GM23338 (cell line): ENCODE measurements around the gene KIAA1549. TPM values are rescaled to one million over a fixed set of nuclear protein-coding genes. Genes with fewer than 3 reads are reported as not detected.

Experiments
- ATAC-seq: fragments of 200-7000 bp; cut with Tn5 transposase; 3 replicates; pipeline ENCODE4 v1.9.1; 2020
- DNase-seq: peaks from one replicate; pipeline ENCODE4 v3.0.0-alpha.2; 2015; ENCODE audit warnings: low spot score
- H2AFZ ChIP-seq: fragments of 200-600 bp; sonication (generic); 2 replicates; pipeline ENCODE4 v1.8.0; 2016; ENCODE audit warnings: antibody characterized with exemption, mild to moderate bottlenecking, moderate library complexity
- H3F3A ChIP-seq: fragments of 200-600 bp; sonication (generic); replicated peaks from 2 replicates; pipeline ENCODE4 v1.8.0; 2017; ENCODE audit warnings: antibody characterized with exemption, mixed run types, low read depth
- H3K27ac ChIP-seq: fragments of 200-600 bp; sonication (generic); 2 replicates; pipeline ENCODE4 v1.6.1; 2016; ENCODE audit warnings: low read depth
- H3K27me3 ChIP-seq: fragments of 200-600 bp; sonication (generic); 2 replicates; pipeline ENCODE4 v1.8.0; 2016; ENCODE audit warnings: mild to moderate bottlenecking, mixed run types, moderate library complexity; ENCODE audit not compliant: insufficient read depth
- H3K36me3 ChIP-seq: fragments of 200-600 bp; sonication (generic); 2 replicates; pipeline ENCODE4 v1.8.0; 2016; ENCODE audit warnings: mild to moderate bottlenecking; ENCODE audit not compliant: insufficient read depth
- H3K4me1 ChIP-seq: fragments of 200-600 bp; sonication (generic); 2 replicates; pipeline ENCODE4 v1.8.0; 2016; ENCODE audit warnings: mild to moderate bottlenecking, moderate library complexity; ENCODE audit not compliant: insufficient read depth
- H3K4me2 ChIP-seq: fragments of 200-600 bp; sonication (generic); 2 replicates; pipeline ENCODE4 v1.7.1; 2017; ENCODE audit warnings: mixed run types
- H3K4me3 ChIP-seq: fragments of 200-600 bp; sonication (generic); 2 replicates; pipeline ENCODE4 v1.6.1; 2016; ENCODE audit warnings: mixed run types
- H3K79me2 ChIP-seq: fragments of 200-600 bp; sonication (generic); replicated peaks from 2 replicates; pipeline ENCODE4 v1.8.0; 2017; ENCODE audit warnings: mild to moderate bottlenecking; ENCODE audit not compliant: insufficient read depth
- H3K9me2 ChIP-seq: fragments of 200-600 bp; sonication (generic); 2 replicates; pipeline ENCODE4 v1.8.0; 2017; ENCODE audit not compliant: insufficient read depth
- H4K20me1 ChIP-seq: fragments of 200-600 bp; sonication (generic); replicated peaks from 2 replicates; pipeline ENCODE4 v1.8.0; 2017; ENCODE audit warnings: mild to moderate bottlenecking; ENCODE audit not compliant: insufficient read depth
- H3K27ac Mint-ChIP-seq: 2 replicates; pipeline ENCODE4 v1.8.0; 2020; ENCODE audit warnings: inconsistent platforms, mild to moderate bottlenecking, moderate library complexity, mixed read lengths
- H3K27me3 Mint-ChIP-seq: 3 replicates; pipeline ENCODE4 v1.8.0; 2022; ENCODE audit warnings: low read depth, mild to moderate bottlenecking, moderate library complexity, mixed read lengths, inconsistent platforms; ENCODE audit not compliant: insufficient read depth, poor library complexity
- H3K36me3 Mint-ChIP-seq: 3 replicates; pipeline ENCODE4 v1.8.0; 2021; ENCODE audit warnings: low read depth, mild to moderate bottlenecking, inconsistent platforms, moderate library complexity, mixed read lengths
- H3K4me1 Mint-ChIP-seq: 3 replicates; pipeline ENCODE4 v1.8.0; 2020; ENCODE audit warnings: mild to moderate bottlenecking, inconsistent platforms, mixed read lengths
- H3K4me3 Mint-ChIP-seq: 3 replicates; pipeline ENCODE4 v1.8.0; 2021; ENCODE audit warnings: moderate library complexity, mild to moderate bottlenecking, inconsistent platforms, mixed read lengths
- H3K9me3 Mint-ChIP-seq: 3 replicates; pipeline ENCODE4 v1.8.0; 2020; ENCODE audit warnings: moderate library complexity, mild to moderate bottlenecking, inconsistent platforms, mixed read lengths
- CREB1 ChIP-seq: fragments of 250-450 bp; sonication (Bioruptor Pico); IDR thresholded peaks from 2 replicates; pipeline ENCODE4 v1.5.0; 2020; ENCODE audit warnings: low read depth, mild to moderate bottlenecking, moderate library complexity
- JUNB ChIP-seq: IDR thresholded peaks from one replicate; pipeline ENCODE4 v1.6.1; 2016; ENCODE audit warnings: antibody characterized with exemption; ENCODE audit not compliant: unreplicated experiment
- NANOG ChIP-seq: IDR thresholded peaks from 2 replicates; pipeline ENCODE4 v1.6.1; 2016; ENCODE audit warnings: antibody characterized with exemption, borderline replicate concordance
- STAT1 ChIP-seq: IDR thresholded peaks from one replicate; pipeline ENCODE4 v1.6.1; 2016; ENCODE audit warnings: antibody characterized with exemption; ENCODE audit not compliant: unreplicated experiment
- ZNF331 ChIP-seq: fragments of 250-450 bp; sonication (Bioruptor Pico); IDR thresholded peaks from 2 replicates; pipeline ENCODE4 v1.5.0; 2020; ENCODE audit warnings: low read depth, mild to moderate bottlenecking, moderate library complexity
- polyA plus RNA-seq: library from polyadenylated mRNA; unstranded; fragments of >200 nt; fragmentation: Nextera tagmentation; extraction: Ambion mirVana; gene quantifications from 2 replicates; pipeline ENCODE4 v1.2.1, GENCODE V29; 2016
- total RNA-seq: library from RNA; depleted of rRNA; stranded (reverse); fragments of >200 nt; shearing (Covaris generic); gene quantifications from 2 replicates; pipeline ENCODE4 v1.2.3, GENCODE V29; 2014
- TF ChIP-seq, protein P1 (sequence below): fragments of 250-450 bp; sonication (Bioruptor Pico); IDR thresholded peaks from 2 replicates; pipeline ENCODE4 v1.5.0; 2020; ENCODE audit warnings: mild to moderate bottlenecking, moderate library complexity
- TF ChIP-seq, protein P2 (sequence below): IDR thresholded peaks from one replicate; pipeline ENCODE4 v1.6.1; 2018; ENCODE audit warnings: antibody characterized with exemption; ENCODE audit not compliant: unreplicated experiment

Gene KIAA1549
- total and polyA plus RNA-seq, 2 experiments from 2014 or later: 3.6 to 13.5 TPM

DNA sequence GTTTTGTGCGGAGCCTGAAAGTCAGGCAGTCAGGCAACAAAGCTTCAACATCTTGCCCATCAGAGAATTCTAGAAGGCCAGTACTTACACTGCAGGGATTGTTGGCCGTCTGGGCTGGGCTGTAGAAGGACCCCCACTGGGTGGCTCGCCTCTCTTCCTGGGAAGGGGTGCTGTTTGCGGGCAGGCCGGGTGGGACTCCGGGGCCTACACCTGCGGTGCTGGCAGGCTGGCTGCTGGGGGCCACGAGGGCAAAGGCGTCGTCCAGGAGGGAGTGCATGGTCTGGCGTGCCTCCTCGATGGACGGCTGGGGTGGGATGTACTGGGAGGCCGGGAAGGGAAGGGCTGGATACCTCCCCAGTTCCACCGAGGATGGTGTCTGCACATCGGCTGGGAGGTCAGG lies 120.1 kb downstream of the KIAA1549 start:
- no peak overlapping the region for H2AFZ ChIP-seq
- no peak overlapping the region for H3K4me3 ChIP-seq
- H3K4me1 Mint-ChIP-seq: no peaks in the 10 kb centered on the region
- no peaks in the 10 kb centered on the region for H3F3A ChIP-seq
- no peaks in the 10 kb centered on the region for H4K20me1 ChIP-seq
- no peak for TF ChIP-seq ZNF331 (CRISPR knock-in tag)
- no peak for TF ChIP-seq STAT1
- TF ChIP-seq, protein P1, sequence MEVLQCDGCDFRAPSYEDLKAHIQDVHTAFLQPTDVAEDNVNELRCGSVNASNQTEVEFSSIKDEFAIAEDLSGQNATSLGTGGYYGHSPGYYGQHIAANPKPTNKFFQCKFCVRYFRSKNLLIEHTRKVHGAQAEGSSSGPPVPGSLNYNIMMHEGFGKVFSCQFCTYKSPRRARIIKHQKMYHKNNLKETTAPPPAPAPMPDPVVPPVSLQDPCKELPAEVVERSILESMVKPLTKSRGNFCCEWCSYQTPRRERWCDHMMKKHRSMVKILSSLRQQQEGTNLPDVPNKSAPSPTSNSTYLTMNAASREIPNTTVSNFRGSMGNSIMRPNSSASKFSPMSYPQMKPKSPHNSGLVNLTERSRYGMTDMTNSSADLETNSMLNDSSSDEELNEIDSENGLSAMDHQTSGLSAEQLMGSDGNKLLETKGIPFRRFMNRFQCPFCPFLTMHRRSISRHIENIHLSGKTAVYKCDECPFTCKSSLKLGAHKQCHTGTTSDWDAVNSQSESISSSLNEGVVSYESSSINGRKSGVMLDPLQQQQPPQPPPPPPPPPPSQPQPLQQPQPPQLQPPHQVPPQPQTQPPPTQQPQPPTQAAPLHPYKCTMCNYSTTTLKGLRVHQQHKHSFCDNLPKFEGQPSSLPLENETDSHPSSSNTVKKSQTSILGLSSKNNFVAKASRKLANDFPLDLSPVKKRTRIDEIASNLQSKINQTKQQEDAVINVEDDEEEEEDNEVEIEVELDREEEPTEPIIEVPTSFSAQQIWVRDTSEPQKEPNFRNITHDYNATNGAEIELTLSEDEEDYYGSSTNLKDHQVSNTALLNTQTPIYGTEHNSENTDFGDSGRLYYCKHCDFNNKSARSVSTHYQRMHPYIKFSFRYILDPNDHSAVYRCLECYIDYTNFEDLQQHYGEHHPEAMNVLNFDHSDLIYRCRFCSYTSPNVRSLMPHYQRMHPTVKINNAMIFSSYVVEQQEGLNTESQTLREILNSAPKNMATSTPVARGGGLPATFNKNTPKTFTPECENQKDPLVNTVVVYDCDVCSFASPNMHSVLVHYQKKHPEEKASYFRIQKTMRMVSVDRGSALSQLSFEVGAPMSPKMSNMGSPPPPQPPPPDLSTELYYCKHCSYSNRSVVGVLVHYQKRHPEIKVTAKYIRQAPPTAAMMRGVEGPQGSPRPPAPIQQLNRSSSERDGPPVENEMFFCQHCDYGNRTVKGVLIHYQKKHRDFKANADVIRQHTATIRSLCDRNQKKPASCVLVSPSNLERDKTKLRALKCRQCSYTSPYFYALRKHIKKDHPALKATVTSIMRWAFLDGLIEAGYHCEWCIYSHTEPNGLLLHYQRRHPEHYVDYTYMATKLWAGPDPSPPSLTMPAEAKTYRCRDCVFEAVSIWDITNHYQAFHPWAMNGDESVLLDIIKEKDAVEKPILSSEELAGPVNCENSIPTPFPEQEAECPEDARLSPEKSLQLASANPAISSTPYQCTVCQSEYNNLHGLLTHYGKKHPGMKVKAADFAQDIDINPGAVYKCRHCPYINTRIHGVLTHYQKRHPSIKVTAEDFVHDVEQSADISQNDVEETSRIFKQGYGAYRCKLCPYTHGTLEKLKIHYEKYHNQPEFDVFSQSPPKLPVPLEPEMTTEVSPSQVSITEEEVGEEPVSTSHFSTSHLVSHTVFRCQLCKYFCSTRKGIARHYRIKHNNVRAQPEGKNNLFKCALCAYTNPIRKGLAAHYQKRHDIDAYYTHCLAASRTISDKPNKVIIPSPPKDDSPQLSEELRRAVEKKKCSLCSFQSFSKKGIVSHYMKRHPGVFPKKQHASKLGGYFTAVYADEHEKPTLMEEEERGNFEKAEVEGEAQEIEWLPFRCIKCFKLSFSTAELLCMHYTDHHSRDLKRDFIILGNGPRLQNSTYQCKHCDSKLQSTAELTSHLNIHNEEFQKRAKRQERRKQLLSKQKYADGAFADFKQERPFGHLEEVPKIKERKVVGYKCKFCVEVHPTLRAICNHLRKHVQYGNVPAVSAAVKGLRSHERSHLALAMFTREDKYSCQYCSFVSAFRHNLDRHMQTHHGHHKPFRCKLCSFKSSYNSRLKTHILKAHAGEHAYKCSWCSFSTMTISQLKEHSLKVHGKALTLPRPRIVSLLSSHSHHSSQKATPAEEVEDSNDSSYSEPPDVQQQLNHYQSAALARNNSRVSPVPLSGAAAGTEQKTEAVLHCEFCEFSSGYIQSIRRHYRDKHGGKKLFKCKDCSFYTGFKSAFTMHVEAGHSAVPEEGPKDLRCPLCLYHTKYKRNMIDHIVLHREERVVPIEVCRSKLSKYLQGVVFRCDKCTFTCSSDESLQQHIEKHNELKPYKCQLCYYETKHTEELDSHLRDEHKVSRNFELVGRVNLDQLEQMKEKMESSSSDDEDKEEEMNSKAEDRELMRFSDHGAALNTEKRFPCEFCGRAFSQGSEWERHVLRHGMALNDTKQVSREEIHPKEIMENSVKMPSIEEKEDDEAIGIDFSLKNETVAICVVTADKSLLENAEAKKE (CRISPR knock-in tag): no peak
- TF ChIP-seq, protein P2, sequence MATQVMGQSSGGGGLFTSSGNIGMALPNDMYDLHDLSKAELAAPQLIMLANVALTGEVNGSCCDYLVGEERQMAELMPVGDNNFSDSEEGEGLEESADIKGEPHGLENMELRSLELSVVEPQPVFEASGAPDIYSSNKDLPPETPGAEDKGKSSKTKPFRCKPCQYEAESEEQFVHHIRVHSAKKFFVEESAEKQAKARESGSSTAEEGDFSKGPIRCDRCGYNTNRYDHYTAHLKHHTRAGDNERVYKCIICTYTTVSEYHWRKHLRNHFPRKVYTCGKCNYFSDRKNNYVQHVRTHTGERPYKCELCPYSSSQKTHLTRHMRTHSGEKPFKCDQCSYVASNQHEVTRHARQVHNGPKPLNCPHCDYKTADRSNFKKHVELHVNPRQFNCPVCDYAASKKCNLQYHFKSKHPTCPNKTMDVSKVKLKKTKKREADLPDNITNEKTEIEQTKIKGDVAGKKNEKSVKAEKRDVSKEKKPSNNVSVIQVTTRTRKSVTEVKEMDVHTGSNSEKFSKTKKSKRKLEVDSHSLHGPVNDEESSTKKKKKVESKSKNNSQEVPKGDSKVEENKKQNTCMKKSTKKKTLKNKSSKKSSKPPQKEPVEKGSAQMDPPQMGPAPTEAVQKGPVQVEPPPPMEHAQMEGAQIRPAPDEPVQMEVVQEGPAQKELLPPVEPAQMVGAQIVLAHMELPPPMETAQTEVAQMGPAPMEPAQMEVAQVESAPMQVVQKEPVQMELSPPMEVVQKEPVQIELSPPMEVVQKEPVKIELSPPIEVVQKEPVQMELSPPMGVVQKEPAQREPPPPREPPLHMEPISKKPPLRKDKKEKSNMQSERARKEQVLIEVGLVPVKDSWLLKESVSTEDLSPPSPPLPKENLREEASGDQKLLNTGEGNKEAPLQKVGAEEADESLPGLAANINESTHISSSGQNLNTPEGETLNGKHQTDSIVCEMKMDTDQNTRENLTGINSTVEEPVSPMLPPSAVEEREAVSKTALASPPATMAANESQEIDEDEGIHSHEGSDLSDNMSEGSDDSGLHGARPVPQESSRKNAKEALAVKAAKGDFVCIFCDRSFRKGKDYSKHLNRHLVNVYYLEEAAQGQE: no peak
- TF ChIP-seq NANOG: no peak
- TF ChIP-seq CREB1 (CRISPR knock-in tag): no peak
- no peak for TF ChIP-seq JUNB
- ATAC-seq: no peak
- no peaks in the 10 kb centered on the region for H3K4me1 ChIP-seq
- H3K4me2 ChIP-seq: no peak overlapping the region
- H3K79me2 ChIP-seq: no peaks in the 10 kb centered on the region
- no peak overlapping the region for H3K27ac ChIP-seq
- no peaks in the 10 kb centered on the region; the same call in 1 of the 2 replicates for H3K36me3 ChIP-seq
- no peaks in the 10 kb centered on the region for H3K9me2 ChIP-seq
- H3K27ac Mint-ChIP-seq: no peak overlapping the region; the same call in 1 of the 2 replicates
- no peaks in the 10 kb centered on the region for H3K27me3 ChIP-seq
- H3K27me3 Mint-ChIP-seq: peaks cover 6% of the 10 kb centered on the region
- no peak overlapping the region for H3K4me3 Mint-ChIP-seq
- DNase-seq: no peak
- peaks cover 10% of the 10 kb centered on the region; the same call in 2 of the 3 replicates for H3K9me3 Mint-ChIP-seq
- peaks cover 67% of the 10 kb centered on the region for H3K36me3 Mint-ChIP-seq
